GM18511 (cell line): ENCODE results near the gene PLAAT2.

ENCODE experiments used
- ATAC-seq: cut with Tn5 transposase; IDR thresholded peaks from one replicate; pipeline ENCODE4 v1.9.1; 2021; ENCODE audit warnings: mild to moderate bottlenecking, moderate library complexity; ENCODE audit not compliant: unreplicated experiment

Gene PLAAT2

GRCh38 chr11:63527667-63528066 is 35.5 kb downstream of the PLAAT2 start:
- no peak for ATAC-seq

DNA sequence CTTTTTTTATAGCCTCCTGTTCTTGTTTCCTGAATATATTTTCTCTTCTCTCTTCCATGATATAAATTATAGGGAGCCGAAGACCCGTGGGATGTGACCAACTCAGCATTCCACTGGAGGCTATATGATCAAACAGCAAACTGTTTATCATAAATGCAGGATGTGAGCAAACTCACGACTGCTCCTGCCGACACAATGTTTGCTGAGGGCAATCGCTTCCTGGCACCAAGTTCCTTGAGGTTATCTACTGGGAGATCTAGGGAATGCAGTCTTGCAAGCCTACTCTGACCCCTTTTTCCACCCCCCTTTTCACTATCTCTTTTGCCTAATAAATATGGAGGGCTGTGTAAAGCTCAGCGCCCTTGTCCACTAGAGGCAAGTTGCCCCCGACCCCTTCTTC is 40.0 kb downstream of the PLAAT2 start:
- no peak for ATAC-seq

DNA sequence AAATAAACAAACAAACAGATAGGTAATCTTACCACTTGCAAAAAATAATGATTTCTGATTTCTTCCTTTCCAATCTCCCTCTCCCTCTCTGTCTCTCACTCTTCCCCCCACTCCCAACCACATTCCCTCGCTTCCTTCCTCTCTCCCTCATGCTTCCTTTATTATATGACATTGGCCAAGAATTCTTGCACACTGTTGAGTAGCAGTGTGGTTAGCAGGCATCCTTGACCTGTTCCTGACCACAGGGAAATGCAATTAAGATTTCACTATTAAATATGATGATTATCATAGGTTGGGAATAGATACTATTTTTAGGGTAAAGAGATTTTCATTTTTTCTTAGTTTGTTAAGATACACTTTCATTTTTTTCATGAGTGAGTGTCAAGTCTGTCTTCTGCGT is 41.3 kb downstream of the PLAAT2 start:
- no peak for ATAC-seq

DNA sequence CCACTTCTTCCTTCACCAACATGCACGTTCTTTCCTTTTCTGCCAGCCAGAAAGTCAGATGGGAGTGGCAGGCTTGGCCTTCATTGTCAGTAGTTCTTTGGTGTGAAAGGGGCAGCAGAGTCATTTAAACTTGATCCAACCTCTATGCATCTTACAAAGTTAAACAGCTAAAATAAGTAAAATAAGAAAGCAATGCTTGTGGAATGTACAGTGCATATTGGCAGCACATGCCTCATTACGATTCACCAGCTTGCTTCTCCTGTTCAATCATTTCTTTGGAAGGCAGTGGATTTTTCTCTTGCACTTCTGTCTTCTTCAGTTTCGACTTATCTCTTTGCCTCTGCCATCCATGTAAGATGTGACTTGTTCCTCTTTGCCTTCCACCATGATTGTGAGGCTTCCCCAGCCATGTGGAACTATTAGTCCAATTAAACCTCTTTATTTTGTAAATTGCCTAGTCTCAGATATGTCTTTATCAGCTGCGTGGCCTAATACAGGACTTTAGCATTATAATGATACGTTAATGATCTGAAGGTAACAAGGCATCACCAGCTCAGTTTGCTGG is 42.5 kb downstream of the PLAAT2 start:
- no peak for ATAC-seq

- ATAC-seq = no peak
These were observed 44.6 kb downstream of the PLAAT2 start for GRCh38 chr11:63518548-63518947.

GRCh38 chr11:63517156-63517555 is 46.0 kb downstream of the PLAAT2 start:
- no peak for ATAC-seq

- ATAC-seq = no peak
These were observed 47.1 kb downstream of the PLAAT2 start for GRCh38 chr11:63516109-63516508.

DNA sequence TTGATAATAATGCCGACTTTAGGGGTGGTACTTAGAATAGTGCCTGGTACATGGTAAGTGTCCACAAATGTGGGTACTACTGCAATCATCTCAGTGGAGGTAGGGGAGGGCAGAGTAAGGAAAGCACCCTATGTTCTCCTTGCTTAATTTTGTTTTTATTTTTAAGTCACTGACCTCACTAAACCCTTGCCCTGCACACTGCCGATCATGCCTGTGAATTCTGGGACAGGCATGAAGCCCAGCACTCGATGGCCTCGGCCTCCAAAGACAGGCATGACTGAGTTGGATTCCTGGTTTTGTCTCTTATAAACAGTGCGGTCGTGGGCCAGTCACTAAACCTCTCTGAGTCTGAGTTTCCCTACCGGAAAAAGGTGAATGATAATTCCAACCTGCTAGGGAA is 50.4 kb downstream of the PLAAT2 start:
- no peak for ATAC-seq

DNA sequence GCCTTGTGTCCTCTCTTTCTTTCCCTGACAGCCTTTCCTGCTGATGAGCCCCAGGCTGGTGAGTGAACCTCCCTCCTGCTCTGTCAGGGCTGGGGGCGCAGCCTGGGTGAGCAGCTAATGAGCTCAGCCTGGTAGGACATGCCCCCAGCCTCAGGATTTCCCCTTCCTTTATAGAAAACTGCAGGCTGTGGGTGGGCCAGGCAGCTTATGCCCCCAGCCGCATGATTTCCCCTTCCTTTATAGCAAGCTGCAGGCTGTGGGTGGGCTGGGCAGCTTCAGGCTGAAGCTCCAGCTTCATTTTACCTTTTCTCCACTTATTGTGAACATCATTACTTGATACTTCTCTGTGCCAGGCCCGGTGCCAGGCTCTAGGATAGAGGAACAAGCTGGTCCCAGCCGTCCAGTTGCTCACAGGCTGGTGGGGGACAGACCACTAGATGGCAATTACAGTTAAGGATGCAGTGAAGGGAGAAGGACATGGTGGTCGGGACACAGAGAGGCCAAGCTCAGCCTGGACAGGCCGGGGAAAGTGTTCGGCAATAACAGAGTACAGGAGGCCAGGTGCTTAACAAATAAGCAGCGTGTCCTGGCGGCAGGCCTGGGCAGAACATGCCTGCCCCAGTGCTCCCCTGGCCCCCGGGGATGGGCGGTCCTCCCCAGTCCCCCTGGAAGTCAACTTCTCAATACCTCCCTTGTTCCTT is 52.0 kb downstream of the PLAAT2 start:
- ATAC-seq = no peak

- ATAC-seq = no peak
These were observed 52.7 kb downstream of the PLAAT2 start for GRCh38 chr11:63510360-63511047.

GRCh38 chr11:63508745-63509144 is 54.4 kb downstream of the PLAAT2 start:
- no peak for ATAC-seq

GRCh38 chr11:63508009-63508408 is 55.2 kb downstream of the PLAAT2 start:
- no peak for ATAC-seq

DNA sequence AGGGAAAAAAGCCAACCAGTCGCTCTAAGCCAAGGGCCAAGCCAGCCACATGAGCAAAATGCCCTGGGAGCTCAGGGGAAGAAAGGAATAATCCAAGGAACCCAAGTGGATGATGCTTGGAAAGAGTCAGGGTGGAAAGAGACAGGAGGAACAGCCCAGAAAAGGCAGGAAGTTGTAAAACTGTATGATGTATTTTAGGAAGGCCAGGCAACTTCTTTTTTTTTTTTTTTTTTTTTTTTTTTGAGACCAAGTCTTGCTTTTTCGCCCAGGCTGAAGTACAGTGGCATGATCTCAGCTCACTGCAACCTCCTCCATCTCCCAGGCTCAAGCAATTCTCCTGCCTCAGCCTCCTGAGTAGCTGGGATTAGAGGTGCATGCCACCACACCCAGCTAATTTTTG is 55.7 kb downstream of the PLAAT2 start:
- ATAC-seq = no peak

GRCh38 chr11:63506876-63507275 is 56.3 kb downstream of the PLAAT2 start:
- no peak for ATAC-seq

DNA sequence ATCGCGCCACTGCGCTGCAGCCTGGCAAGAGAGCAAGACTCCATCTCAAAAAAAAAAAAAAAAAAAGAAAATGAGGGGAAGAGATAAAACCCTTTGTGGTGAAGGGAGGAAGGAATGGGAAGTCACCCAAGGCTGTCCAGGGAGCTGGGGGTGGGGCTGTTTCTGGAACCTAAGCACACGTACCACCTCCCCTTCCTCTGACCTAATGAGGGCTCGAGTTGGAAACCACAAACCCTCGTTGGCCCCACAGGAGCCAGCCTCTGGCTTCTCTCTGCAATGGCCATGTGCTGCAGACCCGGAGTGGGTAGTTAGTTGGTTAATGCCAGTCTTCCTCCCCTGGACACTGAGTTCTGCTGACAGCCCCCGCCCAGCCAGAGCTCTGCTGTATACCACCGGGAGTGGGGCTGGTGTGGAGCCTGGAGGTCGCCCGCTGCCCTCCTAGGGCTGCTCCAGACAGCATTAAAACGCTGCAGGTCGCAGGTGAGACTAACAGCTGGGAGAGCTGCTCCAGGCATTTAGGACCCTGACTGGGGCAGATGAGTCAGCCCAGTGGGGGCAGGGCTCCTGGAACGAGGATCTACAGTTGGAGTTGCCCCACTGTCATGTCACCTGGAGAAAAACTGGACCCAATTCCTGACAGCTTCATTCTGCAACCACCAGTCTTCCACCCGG is 57.2 kb downstream of the PLAAT2 start, which contains the start of gene LGALS12:
Gene LGALS12 (plus strand): TSS at position 228 of the 672 bp plus-strand sequence. CDS start 375 bp downstream, at position 603.
- ATAC-seq = no peak

- no peak for ATAC-seq
These were observed 58.1 kb downstream of the PLAAT2 start for GRCh38 chr11:63504933-63505586.

DNA sequence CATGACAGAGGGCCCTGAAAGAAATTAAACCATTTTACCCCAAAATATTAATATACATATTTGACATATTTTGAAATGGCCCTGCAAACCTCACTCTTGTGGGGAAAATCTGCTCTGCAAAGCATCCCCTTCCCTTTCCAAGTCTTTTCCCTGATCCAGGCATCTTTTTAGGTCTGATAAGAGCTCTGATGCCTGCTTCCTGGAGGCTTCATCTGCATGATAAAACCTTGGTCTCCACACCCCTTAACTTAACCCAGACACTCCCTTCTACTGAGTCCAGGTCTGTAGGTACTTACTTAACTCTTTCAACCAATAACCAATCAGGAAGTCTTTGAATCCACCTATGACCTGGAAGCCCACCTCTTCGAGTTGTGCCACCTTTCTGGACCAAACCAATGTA is 59.1 kb downstream of the PLAAT2 start:
- no peak for ATAC-seq

GRCh38 chr11:63503492-63503891 is 59.7 kb downstream of the PLAAT2 start:
- no peak for ATAC-seq
